ENCODE measurements around the gene ABCA9.
"Not testable (repeated sequence)": the region's sequence is repeated elsewhere in the genome, so short reads cannot be mapped to it uniquely, and the experiment has no call there.

GRCh38 chr17:68999743-69000142 lies 61.0 kb downstream of the ABCA9 start:
- not testable (repeated sequence) for TF ChIP-seq EZH2 (IDR thresholded peaks at IDR 0.05); POLR2AphosphoS5 (IDR thresholded peaks at IDR 0.05; ENCODE audit: borderline replicate concordance, low read depth, low read length)

All from SK-N-MC (cell line).